T1000 (cell line): Measurements from ENCODE around the gene OXGR1.
"Not testable (repeated sequence)": the region's sequence is repeated elsewhere in the genome, so short reads cannot be mapped to it uniquely, and the experiment has no call there.

ENCODE experiments used
- DNase-seq: peaks from one replicate; lab custom pipeline; 2025; ENCODE audit warnings: mixed read lengths; lab: John Stamatoyannopoulos, UW

Gene OXGR1

GRCh38 chr13:96994017-96994857, at the start of gene OXGR1:
Gene OXGR1 (minus strand): TSS chr13:96994476. CDS start chr13:96987759, 6,717 bp downstream.
- DNase-seq, result no peak

- DNase-seq, result no peak
Observed at GRCh38 chr13:97043302-97043701, 49.0 kb upstream of the OXGR1 start.

GRCh38 chr13:97030705-97031452, 36.6 kb upstream of the OXGR1 start:
- DNase-seq, result no peak

- peak; percentile 4 for DNase-seq
Observed at GRCh38 chr13:97028441-97029299, 34.4 kb upstream of the OXGR1 start.

- DNase-seq, result no peak
Observed at GRCh38 chr13:97027162-97027554, 32.9 kb upstream of the OXGR1 start.

- DNase-seq, result no peak
Observed at GRCh38 chr13:97026531-97027161, 32.4 kb upstream of the OXGR1 start.

DNA sequence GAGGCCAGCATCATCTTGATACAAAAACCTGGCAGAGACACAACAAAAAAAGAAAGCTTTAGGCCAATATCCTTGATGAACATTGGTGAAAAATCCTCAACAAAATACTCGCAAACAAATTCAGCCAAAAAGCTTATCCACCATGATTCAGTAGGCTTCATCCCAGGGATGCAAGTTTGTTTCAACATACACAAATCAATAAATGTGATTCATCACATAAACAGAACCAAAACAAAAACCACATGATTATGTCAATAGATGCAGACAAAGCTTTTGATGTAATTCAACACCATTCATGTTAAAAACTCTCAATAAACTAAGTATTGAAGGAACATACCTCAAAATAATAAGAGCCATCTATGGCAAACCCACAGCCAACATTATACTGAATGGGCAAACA, 29.5 kb upstream of the OXGR1 start:
- not testable (repeated sequence) for DNase-seq

- no peak for DNase-seq
Observed at GRCh38 chr13:97023117-97023516, 28.8 kb upstream of the OXGR1 start.

DNA sequence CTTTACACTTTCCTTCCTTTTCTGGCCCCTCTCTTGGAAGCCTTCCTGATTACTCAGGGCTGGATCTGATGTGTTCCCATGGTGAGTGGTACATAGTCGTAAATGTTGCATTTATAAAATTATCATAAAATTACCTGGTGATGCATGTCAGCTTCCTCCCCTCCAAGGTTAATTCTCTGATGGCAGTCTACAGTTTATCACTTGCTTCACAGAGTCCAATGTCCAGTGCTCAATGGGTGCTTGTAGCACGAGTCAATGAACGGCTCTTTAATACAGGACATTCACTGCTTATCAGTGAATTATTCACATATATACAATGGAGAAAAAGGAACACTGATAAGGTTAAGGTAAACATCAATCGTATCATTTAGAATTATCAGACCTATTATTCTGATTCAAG, 27.0 kb upstream of the OXGR1 start:
- no peak for DNase-seq

DNA sequence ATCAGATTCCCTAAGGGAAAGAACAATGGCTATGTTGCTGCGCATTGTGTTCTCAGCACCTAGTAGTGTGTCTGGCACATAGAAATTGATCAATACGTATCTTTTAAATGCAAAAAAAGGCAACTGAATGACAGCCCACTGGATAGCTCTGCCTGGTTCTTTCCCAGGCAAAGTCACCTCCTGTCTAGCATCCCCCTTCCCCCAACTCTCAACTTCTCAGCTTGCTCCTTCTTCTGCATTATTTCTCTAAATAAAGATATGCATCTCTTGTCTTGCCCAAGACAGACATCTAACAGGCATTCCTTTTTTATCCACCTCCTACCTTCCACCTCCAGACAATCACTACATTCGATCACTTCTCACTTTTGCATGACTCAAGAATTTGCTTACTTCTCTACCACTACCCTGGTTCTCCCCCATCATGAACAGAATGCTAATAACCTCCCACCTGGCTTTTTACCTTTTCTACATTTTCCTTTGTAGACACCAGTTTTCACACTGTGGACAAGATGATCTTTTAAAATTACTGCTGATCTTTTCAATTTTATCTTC, 26.5 kb upstream of the OXGR1 start:
- no peak for DNase-seq

- no peak for DNase-seq
Observed at GRCh38 chr13:97020194-97020593, 25.9 kb upstream of the OXGR1 start.

DNA sequence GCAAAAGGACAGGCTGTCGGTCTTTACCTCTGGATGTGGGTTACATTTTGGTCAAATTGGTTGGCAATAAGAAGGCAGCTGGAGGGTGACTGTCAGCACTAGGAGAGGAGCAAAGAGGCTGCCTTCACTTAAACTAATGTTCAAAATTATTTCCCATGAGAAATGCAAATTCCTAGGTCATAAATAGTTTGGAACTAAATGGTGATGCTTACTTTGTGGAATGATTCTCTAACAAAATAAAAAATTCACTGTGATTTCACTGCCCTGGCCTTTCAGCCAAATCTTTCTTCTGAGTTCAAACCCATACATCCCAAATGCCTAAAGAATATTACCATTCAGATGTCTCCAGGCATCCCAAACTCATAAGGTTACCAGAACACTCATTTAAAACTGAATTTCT, 25.0 kb upstream of the OXGR1 start:
- no peak for DNase-seq

- DNase-seq, result peak; percentile 13
Observed at GRCh38 chr13:97018029-97018819, 23.9 kb upstream of the OXGR1 start.

DNA sequence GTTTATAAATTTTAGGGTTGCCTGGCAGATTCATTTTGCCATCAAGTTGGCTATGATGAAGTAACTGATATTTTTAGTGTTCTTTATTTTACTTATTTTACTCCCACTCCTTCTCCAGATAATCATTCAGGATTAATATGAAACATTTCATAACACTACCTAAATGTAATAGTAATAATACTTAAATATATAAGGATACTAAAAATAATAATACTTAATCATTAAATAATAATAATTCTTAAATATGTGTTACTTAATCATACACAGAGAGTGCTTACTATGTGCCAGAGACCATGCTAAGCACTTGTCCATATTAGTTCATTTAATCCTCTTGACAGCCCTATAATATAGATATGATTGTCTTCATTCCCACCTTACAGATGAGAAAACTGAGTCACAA, 23.0 kb upstream of the OXGR1 start:
- DNase-seq, result no peak

DNA sequence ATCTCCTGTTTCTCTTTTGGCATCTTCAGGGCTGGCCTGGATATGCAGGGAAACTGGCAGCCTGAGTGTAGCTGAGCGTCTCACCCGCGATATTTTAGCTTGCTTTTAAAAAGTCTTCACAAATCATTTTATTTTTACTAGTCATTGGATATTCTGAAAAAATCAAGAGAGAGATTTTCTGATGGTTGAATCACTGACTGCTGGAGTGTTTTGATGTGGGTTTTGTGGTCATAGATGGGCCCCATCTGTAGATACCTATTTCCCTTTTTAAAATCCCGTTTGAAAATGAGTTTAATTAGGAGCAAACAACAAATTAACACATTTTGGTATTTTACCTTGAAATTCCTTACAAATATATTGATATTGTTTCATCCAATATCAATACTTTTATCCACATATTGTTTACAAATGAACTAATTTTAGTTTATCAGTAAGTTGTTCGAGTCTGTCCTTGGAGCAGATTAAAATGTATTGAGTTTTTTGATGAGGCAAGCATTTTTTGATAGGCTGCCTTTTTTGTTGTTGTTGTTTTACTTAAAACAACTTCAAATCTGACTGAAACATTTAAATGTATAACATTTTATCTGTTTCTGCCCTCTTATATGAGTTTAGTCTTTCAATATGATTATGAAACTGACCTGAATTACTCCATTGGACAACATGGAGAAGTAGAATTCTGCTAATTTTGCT, 21.5 kb upstream of the OXGR1 start:
- DNase-seq, result no peak

- DNase-seq, result no peak
Observed at GRCh38 chr13:97012251-97013048, 18.2 kb upstream of the OXGR1 start.

DNA sequence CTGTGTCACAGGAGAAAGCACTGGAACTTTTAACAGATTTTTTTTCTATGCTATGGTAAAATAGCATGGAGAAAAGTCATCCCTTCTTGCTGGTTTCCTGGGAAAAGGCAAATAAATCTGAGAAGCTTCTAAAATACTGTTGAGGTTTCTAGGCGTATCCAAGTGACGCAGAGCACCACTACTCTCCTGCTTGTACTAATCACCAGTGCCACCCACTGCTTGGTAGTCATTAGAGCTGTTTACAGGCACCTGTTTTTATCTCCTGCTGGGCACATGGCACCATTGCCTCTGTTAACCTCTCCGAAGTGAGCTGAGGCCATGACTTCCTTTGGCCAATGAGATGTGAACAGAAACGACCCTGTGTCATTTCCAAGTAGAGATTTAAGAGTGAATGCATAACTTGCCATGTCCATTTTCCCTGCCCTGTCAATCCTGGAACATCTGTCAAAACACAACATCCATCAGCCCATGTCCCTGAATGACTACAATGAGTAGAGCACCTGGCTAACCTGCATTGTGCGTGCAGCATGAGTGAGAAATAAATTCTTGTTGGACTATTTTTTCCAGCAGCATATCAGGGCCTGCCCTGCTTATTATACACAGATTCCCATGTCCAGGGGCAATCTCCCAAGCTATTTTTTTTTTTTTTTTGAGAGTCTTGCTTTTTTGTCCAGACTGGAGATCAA, 17.3 kb upstream of the OXGR1 start:
- DNase-seq, result no peak

DNA sequence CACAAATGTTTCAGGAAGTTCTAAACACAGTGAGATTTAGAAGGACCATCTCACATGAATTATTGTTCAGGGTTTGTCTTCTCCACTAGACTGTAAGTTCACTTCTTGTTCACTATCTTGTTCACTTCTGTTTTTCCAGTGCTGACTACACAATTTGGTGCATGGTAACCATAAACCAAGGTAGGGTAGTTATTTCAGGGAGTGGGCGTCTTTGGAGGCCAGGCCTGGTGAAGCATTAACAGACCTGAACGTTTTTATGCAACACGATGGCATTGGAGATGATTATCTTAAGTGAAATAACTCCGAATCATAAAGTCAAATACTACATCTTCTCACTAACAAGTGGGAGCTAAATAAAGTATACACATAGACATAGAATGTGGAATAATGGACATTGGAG, 14.4 kb upstream of the OXGR1 start:
- no peak for DNase-seq
